SHP77 treated with DMSO at 0.1 percent for 48 hours (cell line): ENCODE data around the gene GPRIN2.

Experiments used
- DNase-seq: peaks from one replicate; lab custom pipeline; 2025; lab: John Stamatoyannopoulos, UW

The GPRIN2 gene

DNA sequence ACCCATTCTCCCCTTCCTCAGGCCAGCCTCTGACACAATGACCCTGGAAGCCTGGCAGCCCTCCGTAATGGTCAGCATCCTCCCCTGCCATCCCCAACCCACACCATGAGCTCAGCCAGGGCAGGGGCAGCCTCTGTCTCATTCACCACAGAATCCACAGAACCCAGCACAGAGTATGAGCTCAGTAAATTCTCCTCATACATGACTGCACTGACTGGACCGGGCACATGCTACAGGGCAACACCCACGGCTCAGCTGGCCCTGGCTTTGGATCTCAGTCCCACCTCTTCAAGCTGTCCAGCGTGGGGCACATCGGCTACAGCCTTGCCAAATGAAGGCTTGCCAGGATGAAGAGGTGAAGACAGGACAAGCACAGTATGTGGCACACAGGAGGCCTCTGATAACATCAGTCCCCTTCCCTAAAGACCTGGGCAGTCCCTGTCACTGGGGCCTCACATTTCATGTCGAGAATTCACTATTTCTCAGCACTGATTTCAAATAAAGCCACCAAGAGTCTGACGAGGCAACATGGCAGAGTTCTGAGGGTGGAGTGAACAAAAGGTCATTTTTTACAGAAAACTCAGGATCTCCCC is 7.9 kb downstream of the GPRIN2 start:
- no peak for DNase-seq

DNA sequence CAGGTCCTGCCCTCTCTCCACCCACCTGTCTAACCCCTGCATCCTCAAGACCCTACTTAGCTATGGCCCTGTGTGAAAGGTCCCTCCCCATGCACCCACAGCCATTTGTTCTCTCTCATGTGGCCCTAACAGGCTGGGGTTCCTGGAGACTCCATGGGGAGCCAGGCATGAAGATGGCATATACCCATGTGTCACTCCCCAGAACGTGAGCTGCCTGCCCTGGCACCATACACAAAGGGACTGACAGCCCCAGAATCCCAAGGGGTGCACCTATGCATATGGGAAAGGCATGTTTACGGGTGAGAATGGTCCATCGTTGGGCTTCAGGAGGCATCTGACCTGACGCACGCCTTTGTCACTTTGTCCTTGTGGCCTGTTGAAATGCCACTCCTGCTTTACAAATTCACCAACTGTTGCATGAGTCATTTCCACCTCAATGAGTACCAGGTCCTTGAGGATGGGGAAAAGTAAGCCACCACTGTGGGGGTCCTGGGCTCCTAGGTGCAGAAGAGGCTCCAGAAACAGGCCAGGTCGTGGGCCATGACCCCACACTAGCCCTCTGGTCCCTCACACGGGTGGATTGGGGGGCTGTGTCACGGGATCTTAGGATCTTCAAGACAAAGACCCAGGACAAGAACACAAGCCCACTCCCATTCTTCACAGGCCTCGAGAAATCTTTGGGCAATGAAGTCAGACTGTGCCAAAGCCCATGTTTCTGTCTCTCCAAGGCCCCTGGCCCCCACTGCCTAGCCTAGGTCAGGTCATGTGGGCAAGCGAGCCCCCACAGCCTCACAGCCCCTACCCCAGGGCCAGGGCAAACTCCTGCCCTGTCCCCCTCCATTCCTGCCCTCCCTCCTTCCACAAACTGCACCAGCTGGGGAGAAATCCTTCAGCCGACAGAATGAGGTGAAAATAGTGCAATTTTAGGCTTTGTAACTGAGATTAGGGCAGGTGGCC is 8.6 kb downstream of the GPRIN2 start:
- DNase-seq, result no peak

DNA sequence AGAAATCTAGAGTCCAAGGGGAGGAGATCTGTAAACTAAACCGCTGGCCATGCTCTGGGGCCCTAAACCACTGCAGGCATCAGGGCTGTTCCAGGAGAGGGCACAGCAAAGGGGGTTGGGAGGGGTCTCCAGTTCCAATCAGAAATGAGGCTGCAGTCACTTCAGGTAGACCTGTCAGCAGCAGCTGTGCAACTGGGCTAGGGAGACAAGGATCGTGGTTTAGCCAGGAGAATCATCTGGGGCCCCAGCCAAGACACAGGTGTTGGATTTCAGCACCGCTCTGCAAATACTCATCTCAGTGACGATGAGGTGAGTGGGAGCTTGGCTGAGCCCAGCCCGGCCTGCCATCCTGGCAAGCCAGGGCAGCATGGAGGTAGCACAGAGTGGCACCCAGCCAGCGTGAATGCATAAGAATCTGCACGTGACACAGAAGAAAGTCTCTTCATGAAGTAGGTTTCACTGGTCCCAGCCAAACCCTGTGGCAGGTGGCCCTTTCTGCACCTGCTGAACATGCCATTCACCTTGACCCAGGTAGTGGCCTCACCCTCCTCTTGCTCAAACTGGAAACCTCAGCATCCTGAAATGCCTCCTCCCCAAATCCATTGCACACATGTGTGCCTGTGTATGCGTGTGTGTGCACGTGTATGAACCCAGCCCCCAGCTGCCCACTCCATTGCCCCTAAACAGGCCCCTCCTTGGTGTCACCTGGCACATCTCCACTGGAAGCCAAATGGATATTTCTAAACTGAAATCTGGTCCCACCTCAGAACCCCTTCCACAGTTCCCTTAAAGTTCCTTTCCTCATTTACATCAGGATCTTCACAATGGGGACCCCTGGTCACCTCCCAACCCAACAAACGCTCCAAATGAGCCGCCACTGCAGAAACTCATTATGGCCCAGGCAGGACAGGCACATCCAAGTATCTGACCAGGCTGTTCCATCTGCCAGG is 9.6 kb downstream of the GPRIN2 start:
- no peak for DNase-seq

DNA sequence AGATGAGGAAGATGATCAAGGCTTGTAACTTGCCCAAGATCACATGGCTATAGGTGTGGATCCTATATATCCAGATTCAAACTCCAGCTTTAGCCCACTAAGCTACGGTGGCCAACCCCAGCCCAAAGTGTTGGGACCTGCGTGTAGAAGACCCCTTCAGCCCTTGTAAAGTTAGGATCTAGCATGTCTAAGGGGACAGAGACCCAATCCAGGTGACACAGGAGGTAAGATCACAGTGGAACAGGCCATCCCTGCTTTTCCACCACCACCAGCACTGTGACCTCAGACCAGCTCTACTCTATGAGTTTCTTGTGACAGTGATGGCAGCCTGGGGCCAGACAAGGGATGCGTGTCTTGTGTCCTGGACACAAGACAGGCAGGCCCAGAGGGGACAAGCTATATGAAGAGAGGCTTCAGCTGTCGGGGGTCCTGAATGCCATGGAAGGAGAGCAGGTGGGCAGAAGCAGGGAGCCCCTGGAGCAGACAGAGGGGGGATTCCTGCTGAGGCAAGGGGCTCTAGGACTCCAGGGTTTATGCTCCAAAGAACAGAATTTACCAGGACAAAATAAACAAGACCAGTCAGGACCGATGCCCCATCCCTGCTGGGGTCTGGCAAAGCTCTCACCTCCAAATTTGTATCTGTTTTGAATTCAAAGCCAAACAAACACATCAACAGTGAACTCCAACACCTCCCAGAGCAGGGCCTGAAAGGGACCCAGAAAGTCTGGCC is 10.4 kb downstream of the GPRIN2 start:
- no peak for DNase-seq

DNA sequence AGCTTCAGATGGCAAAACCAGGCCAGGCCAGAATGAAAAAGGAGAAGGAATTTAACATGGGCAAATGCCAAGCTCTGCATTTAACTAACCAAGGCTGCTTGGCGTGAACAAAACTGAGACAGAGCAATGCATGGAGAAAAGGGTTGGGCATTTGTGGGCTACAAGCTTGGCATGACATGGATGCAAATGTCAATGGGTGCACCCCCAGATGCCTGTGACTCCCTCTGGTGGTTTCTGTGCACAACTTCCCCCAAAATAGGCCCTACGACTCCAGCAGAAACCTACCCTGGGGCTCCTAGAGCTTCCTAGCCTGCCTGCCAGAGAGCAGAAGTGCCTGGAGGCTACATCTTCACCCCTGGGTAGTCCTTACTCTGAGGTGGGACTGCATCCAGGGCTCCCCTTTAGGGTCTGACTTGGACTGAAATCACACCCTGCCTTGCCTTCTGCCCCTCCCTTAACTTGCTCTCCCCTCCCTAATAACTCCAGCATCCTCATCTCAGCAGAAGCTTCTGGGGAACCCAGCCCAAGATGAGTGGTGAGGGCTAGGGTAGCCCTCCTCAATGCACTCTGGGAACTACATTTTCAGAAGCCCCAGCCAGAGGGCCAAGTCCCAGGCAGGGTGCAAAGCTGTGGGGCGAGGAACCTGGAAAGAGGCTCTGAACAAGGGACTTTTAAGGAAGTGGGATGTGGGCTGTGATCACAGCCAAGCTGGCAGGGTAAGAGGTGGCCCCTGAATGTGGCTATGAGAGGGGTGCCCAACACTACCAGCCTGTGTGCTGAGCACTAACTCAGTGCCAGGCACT is 11.3 kb downstream of the GPRIN2 start:
- DNase-seq, result no peak

DNA sequence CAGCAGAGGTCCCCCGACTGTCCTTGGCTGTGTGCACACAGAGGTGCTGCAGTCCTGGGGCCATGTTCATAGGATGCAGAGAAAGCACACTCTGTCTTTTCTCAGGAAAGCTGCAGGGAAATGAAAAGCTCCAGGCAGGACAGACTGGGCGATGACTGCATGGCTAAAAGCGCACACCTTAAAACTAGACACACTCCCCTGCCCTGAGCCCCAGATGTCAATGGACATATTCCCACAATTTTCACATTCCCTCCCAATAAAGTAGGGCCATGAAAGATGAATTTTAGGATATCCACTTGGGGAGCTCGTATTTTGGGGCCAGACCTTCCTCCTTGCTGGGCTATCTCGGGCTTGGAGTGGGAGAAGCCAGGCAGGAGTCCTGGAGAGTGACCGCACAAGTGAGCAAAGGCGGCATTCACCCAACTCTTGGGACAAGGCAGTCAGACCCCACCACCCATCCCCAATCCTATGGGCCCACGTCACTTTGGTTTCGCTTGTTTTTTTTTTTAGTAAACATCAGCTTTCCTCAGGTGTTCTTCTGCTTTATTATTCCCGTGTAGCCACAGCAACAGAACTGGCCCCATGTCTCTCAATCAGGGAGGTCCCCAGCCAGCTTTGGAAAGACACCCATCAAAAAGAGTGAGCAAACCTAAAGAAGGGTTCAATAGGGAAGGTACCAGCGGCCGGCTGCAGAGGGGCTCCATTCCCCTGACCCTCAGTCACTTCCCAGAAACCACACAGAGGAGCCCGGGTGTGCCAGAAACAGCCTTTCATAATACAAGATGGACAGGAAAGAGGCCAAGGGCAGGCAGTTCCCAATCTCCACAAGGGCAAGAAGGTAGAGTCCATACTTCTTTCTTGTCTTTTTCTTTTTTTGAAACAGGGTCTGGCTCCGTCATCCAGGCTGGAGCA is 12.7 kb downstream of the GPRIN2 start:
- no peak for DNase-seq

DNA sequence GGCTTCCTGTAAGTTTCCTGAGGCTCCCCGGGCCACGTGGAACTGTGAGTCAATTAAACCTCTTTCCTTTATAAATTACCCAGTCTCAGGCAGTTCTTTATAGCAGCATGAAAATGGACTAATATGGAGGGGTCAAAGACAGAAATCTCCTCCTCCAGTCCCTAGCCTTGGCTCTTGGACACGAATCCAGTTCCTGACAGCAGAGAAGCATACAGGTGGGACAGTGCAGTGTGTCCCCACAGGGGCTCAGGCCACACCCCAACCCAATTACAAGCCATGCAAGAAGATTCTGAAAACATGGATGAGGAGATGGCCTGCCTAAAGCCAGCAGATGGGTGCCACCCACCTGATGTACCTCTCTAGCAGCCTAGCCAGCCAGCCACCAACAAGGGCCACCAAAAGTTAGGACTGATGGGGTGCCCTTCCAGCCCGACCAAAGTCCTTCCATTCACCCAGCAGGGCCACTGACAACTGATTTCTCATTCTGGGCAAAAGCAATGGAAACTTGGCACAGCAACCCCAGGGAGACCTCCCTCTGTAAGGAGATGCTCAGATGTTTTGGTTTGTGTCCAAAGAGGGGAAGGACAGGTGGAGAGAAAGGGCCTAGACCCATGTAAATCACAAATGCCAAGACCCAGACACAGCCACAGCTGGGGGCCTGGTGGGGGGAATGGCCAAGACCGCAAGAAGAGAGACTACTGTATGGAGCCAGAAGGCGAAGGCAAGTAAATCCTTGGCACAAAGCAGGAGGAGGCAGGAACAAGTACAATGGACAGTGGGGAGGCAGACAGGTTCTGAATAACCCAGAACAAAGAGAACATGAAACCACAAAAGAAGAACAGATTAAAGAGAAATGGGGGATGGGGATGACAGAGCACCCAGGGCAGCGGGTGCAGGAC is 13.6 kb downstream of the GPRIN2 start:
- DNase-seq, result no peak

DNA sequence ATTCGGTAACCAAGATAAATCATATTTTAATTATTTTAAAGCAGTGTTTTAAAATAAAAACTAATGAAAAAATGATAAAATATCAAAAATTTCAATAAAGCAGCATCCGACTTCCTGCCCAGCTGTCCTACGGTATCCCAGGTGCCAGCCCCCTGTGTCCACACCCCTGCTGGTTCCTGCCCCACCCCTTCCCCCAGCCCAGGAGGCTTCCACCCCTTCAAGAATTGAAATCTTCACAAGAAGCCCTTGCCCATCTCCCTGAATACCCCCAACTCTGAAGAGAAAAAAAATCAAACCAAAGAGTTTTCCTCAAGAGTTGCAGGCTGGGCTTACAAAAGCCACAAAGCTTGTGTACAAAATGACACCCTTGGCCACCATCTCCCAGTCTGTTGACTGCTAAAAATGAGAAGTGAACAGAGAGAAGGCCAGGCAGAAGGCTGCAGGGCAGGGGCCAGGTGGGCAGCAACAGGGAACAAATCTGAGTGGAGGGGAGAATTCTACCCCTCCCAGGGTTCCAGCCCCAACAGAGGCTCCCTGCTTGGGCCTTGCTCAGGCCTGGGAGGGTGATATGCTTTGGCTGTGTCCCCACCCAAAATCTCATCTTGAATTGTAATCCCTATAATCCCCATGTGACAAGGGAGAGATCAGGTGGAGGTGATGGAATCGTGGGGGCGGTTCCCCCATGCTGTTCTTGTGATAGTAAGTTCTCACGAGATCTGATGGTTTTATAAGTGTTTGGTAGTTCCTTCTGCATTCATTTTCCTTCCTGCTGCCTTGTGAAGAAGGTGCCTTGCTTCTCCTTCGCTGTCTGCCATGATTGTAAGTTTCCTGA is 14.5 kb downstream of the GPRIN2 start:
- DNase-seq, result no peak

DNA sequence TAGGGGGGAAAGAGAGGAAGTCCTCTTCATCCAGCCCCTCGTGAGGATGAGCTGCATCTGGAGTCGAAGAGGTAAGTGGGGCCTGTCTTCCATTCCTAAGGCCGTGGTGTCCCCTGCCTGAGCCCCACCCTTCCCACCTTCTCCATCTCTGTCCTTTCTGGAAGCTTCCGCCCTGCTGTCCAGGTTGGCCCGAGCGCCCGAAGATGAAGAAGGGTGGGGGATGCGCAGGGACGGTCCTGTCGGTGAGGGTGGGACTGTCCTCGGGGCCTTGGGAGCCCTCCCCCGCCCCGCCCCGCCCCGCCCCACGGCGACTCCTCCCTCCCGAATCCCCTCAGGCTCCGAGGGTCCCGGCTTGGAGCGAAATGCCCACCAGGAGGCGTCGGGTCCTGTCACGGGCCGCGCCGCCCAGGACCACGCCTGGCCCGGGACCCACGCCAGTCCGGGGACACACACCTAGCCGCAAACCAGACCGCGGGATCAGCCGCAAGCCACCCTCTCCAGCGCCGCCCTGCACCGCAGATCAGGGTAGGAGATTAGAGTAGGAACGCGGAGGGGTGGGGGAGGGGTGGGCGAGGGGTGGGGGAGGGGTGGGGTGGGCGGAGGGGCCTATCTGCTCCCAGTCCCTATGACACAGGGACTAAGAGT is 15.3 kb downstream of the GPRIN2 start:
- no peak for DNase-seq

DNA sequence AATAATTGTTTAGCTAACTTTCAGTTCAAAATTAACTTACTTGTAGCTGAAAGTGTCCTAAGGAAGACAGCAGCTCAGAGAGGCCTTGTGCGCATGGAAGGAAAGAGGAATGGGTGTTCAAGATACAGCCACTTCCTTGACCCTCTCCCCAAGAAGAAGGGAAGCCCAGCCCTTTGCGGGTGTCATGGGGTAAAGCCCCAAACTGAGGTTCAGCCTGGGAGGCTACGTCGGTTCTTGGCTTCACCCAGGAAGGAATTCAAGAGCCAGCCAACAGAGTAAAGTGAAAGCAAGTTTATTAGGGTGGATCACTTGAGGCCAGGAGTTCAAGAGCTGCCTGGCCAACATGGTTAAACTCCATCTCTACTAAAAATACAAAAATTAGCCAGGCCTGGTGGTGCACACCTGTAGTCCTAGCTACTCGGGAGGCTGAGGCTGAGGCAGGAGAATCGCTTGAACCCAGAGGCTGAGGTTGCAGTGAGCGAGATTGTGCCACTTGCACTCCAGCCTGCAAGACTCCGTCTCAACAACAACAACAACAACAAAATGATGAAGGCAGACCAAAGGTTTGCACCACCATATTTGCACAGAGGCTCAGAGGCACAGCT is 15.9 kb downstream of the GPRIN2 start:
- DNase-seq, result no peak

DNA sequence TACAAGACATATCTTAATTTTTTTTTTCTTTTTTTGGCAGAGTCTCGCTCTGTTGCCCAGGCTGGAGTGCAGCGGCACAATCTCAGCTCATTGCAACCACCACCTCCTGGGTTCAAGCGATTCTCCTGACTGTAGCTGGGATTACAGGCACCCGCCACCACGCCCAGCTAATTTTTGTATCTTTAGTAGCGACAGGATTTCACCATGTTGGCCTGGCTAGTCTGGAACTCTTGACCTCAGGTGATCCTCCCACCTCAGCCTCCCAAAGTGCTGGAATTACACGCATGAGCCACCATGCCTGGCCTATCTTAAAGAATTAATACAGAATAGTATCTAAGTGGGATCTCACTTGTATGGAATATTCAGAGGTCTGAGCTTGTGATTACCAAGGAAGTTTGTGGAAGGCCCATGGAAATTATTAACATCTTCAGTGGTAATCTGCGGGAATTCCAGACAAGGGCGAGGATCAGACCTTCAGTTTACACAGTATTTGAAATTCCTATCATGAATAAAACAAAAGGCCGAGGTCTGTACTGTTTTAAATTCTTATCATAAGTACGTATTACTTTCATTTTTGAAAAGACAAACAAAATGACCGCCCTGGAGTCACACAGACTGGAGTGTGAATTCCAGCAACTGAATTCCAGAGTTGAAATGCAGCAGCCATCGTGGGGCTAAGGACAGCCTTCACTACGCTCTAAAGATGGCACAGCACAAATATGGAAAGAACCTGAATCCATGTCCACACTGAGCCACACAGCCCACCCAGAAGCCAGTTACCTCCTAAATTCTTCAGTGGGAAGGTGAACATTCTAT is 16.7 kb downstream of the GPRIN2 start:
- no peak for DNase-seq

DNA sequence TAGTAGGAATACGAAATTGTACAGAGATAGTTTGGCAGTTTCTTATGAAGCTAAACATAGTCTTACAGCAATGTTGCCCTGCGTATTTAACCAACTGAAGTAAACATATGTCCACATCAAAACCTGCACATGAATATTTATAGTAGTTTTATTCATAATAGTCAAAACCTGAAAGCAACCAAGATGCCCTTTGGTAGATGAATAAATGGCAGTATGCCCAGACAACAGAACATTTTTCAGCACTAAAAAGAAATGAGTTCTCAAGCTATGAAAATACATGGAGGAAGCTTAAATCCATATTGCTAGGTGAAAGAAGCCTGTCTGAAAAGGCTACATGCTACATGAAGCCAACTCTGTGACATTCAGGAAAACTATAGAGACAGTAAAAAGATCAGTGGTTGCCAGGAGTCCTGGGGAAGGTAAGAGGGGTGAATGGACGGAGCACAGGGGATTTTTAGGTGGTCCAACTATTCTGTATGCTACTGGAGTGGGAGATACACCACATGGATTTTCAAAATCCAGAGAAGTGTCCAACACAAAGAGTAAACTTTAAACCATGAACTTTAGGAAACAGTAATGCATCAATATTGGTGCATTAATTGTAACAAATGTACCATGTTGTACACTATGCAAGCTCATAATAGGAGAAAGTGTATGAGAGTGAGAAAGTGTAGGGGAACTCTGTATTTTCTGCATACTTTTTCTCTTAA is 17.6 kb downstream of the GPRIN2 start:
- DNase-seq, result no peak

DNA sequence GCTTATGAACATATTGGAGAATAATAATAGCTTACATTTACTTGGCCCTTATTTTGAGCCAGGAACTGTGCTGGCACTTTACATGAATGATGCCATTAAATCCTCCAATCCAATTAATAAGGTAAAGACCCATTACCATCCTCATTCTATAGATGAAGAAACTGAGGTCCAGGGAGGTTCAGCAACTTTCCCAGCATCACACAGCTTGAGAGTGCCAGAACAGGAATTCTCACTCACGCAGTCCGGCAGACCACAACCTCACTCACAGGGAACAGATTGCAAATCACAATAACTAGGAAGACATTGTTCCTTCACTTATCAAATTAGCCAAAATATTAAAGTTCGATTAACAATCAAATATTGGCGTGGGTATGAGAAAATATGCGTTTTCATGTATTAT is 18.3 kb downstream of the GPRIN2 start:
- no peak for DNase-seq

DNA sequence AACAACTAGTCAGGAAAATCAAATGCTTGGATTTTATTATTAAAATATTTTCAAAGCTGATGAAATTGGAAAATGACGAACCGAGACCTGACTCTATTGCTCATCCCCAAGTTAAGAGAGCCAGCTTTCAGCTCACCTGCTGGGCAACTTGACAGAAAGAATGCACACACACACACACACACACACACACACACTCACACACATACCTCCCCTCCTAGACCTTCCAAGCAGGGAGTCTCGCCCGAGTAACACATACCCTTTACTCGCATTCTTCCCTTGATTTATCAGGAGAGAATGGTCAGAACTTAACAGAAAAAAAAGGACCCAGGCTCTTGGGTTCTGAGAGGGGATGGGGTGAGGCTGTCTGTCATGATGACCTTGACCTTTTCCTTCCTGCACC is 19.1 kb downstream of the GPRIN2 start:
- DNase-seq, result no peak

DNA sequence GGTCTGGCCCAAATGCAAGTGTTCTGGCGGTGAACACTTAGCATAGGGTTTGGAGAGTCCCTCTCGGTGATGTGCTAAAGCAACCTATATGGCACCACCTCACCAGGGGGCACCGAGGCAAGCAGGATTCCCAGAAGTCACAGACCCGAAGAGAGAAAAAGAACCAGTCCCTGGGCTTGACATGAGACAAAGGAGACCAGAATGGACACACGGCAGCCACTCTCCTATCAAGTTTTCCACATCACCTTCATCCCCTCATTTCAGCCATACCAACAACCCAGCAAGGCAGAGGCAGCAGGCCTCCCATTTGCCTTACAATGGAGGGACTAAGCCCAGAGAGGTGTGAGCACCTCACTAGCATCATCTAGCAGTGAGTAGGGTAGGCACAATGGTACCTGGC is 19.7 kb downstream of the GPRIN2 start:
- DNase-seq, result no peak
